Uterus (tissue), 2 donors: ENCODE measurements around the gene INPP5D.
"Not testable (repeated sequence)": the region's sequence is repeated elsewhere in the genome, so short reads cannot be mapped to it uniquely, and the experiment has no call there.

Source experiments
- CTCF ChIP-seq, 4 experiments: fragments of 200-600 bp in 2 of 4; fragments of 450-650 bp in 2 of 4; sonication (generic) in 2 of 4; IDR thresholded peaks; one replicate each; pipeline ENCODE4 v1.5.1; 2016 to 2019; ENCODE audit warnings: antibody characterized with exemption in 4 of 4, mild to moderate bottlenecking in 2 of 4, moderate library complexity in 1 of 4
- POLR2A ChIP-seq, 2 donors: fragments of 450-650 bp; IDR thresholded peaks; one replicate each; pipeline ENCODE4 v1.6.1; 2016; ENCODE audit warnings: antibody characterized with exemption in 2 of 2, mild to moderate bottlenecking in 1 of 2, moderate library complexity in 1 of 2

DNA sequence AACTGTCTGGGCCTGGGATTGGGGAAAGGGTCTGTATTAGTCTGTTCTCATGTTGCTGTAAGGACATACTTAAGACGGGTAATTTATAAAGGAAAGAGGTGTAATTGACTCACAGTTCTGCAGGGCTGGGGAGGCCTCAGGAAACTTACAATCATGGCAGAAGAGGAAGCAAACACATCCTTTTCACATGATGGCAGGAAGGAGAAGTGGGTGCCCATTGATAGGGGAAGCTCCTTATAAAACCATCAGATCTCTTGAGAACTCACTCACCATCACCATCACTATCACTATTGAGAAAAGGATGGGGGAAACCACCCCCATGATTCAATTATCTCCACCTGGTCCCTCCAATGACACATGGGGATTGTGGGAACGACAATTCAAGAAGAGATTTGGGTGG lies 130.9 kb downstream of the INPP5D start:
- TF ChIP-seq CTCF, POLR2A (IDR thresholded peaks at IDR 0.05): not testable (repeated sequence)
